ENCODE data around the gene NKX2-2. TPM values are rescaled to one million over a fixed set of nuclear protein-coding genes. Genes with fewer than 3 reads are reported as not detected.

Gene NKX2-2
- total RNA-seq, 2 donors from 2014 or later = 0.35 TPM; not detected in 1

GRCh38 chr20:21518292-21518991 lies 4.6 kb upstream of the NKX2-2 start:
- Histone ChIP-seq H3K27me3 (replicated peaks; ENCODE audit: insufficient read depth) (no peaks in the 10 kb centered on the region), H3K9me3 (no peaks in the 10 kb centered on the region), H3K4me1 (ENCODE audit: control insufficient read depth in 1 of 2, low read depth in 2 of 2) (peaks cover 3 to 32% of the 10 kb centered on the region in 2 donors), H3K4me3 (no peak overlapping the region), H3K36me3 (no peaks in the 10 kb centered on the region), H3K27ac (no peak overlapping the region)
- ATAC-seq (ENCODE audit: insufficient number of reproducible peaks, low FRiP score, low read depth) (no peak), DNase-seq (ENCODE audit: low spot score) (no peak)
- no peak for TF ChIP-seq CTCF (IDR thresholded peaks at IDR 0.05)

- Histone ChIP-seq H3K36me3 (no peaks in the 10 kb centered on the region), H3K27ac (no peak overlapping the region), H3K9me3 (no peaks in the 10 kb centered on the region), H3K4me3 (peak overlapping the region; percentile 20), H3K27me3 (replicated peaks; ENCODE audit: insufficient read depth) (no peaks in the 10 kb centered on the region), H3K4me1 (ENCODE audit: control insufficient read depth in 1 of 2, low read depth in 2 of 2) (peaks cover 3 to 39% of the 10 kb centered on the region in 2 donors)
- ATAC-seq (ENCODE audit: insufficient number of reproducible peaks, low FRiP score, low read depth) = no peak
- DNase-seq (ENCODE audit: low spot score) = no peak
- no peak for TF ChIP-seq CTCF (IDR thresholded peaks at IDR 0.05)
Measured at GRCh38 chr20:21517566-21518277, 3.9 kb upstream of the NKX2-2 start.

GRCh38 chr20:21516861-21517565 lies 3.1 kb upstream of the NKX2-2 start:
- Histone ChIP-seq H3K27ac (no peak overlapping the region), H3K9me3 (no peaks in the 10 kb centered on the region), H3K4me3 (peak overlapping the region; percentile 20), H3K36me3 (no peaks in the 10 kb centered on the region), H3K27me3 (replicated peaks; ENCODE audit: insufficient read depth) (no peaks in the 10 kb centered on the region), H3K4me1 (ENCODE audit: control insufficient read depth in 1 of 2, low read depth in 2 of 2) (peaks cover 9 to 42% of the 10 kb centered on the region in 2 donors)
- no peak for TF ChIP-seq CTCF (IDR thresholded peaks at IDR 0.05)
- no peak for DNase-seq (ENCODE audit: low spot score)
- ATAC-seq (ENCODE audit: insufficient number of reproducible peaks, low FRiP score, low read depth) = no peak

GRCh38 chr20:21516180-21516567 lies 2.3 kb upstream of the NKX2-2 start:
- H3K36me3 ChIP-seq = no peaks in the 10 kb centered on the region
- no peak for DNase-seq (ENCODE audit: low spot score)
- no peak overlapping the region for H3K4me3 ChIP-seq
- peaks cover 16 to 43% of the 10 kb centered on the region in 2 donors for H3K4me1 ChIP-seq (ENCODE audit: control insufficient read depth in 1 of 2, low read depth in 2 of 2)
- H3K27me3 ChIP-seq (replicated peaks; ENCODE audit: insufficient read depth) = peaks cover 3% of the 10 kb centered on the region
- ATAC-seq (ENCODE audit: insufficient number of reproducible peaks, low FRiP score, low read depth) = no peak
- H3K9me3 ChIP-seq = no peaks in the 10 kb centered on the region
- no peak for TF ChIP-seq CTCF (IDR thresholded peaks at IDR 0.05)
- H3K27ac ChIP-seq = no peak overlapping the region
